Measurements from ENCODE around the gene DNAH17. TPM values are rescaled to one million over a fixed set of nuclear protein-coding genes. Genes with fewer than 3 reads are reported as not detected.

DNAH17 gene
- total RNA-seq, 2 experiments from 2014 or later, result 0.41 to 0.45 TPM

DNA sequence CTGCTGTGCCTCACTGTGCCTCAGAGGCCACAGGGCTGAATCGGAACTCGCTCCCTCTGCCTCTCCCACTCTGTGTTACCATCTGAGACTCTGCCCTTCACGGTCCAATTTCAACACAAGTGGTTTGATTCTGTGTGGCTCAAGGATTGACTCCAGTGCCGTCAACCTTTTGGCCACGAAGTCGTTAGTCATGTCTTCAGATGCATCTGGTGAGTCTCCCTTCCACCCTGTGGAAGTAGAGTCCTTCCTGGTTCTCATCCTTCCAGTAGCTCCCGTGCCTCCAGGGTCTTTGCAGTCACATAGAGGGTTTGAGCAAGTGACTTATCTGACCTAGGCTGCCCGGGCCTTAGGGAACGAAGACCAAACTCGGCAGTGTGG, 147.6 kb downstream of the DNAH17 start:
- POLR2A ChIA-PET, result no interaction called here
- Mint-ChIP-seq H3K4me1 (ENCODE audit: low read depth) (no peaks in the 10 kb centered on the region), H3K36me3 (ENCODE audit: low read depth) (peaks cover 8% of the 10 kb centered on the region), H3K27ac (no peak overlapping the region), H3K9me3 (no peaks in the 10 kb centered on the region), H3K4me3 (no peak overlapping the region), H3K27me3 (no peaks in the 10 kb centered on the region)
- TF ChIP-seq, protein P1, sequence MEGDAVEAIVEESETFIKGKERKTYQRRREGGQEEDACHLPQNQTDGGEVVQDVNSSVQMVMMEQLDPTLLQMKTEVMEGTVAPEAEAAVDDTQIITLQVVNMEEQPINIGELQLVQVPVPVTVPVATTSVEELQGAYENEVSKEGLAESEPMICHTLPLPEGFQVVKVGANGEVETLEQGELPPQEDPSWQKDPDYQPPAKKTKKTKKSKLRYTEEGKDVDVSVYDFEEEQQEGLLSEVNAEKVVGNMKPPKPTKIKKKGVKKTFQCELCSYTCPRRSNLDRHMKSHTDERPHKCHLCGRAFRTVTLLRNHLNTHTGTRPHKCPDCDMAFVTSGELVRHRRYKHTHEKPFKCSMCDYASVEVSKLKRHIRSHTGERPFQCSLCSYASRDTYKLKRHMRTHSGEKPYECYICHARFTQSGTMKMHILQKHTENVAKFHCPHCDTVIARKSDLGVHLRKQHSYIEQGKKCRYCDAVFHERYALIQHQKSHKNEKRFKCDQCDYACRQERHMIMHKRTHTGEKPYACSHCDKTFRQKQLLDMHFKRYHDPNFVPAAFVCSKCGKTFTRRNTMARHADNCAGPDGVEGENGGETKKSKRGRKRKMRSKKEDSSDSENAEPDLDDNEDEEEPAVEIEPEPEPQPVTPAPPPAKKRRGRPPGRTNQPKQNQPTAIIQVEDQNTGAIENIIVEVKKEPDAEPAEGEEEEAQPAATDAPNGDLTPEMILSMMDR (IDR thresholded peaks at IDR 0.05), result no peak
- no peak for ATAC-seq
- intact Hi-C loops (cut with micrococcal nuclease), result no loop called here
- DNase-seq, result no peak
- CTCF ChIA-PET, result no interaction called here

DNA sequence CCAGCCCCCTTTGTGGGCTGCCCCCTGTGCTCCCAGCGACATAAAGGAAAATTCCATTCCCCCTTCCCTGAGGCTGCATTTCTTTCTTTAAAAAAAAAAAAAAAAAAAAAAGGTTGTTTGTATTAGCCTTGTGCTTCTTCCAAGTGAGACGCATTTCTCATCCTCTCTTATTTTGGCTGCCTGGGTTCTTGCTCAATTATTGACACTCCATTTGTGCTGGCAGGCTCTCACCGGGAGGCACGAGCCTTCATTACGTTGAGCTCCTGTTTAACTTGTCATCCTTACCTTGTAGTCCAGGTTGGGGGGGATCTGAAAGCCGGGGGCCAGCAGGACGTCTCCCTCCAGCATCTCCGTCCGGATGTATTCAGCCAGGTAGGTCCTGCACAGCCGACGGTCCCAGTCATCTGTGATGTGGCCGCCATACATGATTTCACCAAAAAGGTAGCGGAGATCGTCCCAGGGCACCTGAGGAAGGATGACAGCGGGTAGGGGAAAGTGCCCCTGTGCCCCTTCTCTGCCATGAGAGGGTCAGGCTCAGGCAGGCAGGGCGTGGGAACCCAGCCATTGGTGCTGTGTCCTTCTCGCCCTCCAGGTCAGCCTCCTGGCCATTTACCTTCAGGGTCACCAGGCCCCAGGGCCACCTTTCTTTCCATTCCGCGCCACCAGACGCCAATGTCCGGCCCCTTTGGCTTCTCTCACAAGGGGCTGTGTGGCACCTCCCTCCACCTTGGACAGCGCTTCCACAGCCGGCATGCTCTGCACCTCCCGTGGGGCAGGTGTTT, 148.2 kb downstream of the DNAH17 start:
- Mint-ChIP-seq H3K9me3 (no peaks in the 10 kb centered on the region), H3K4me3 (no peak overlapping the region), H3K4me1 (ENCODE audit: low read depth) (no peaks in the 10 kb centered on the region), H3K27ac (no peak overlapping the region), H3K27me3 (no peaks in the 10 kb centered on the region), H3K36me3 (ENCODE audit: low read depth) (peaks cover 13% of the 10 kb centered on the region)
- ChIA-PET POLR2A (interaction anchor here (1.2 kb wide), 1 partner anchor 12 kb away, joined by 5 read pairs; no protein-coding TSS in a partner anchor), CTCF (interaction anchor here (1.0 kb wide), 1 partner anchor 17 kb away, joined by 6 read pairs; no protein-coding TSS in a partner anchor)
- TF ChIP-seq, protein P1 (IDR thresholded peaks at IDR 0.05), result no peak
- intact Hi-C loops (cut with micrococcal nuclease), result no loop called here
- DNase-seq (no peak), ATAC-seq (no peak)

DNA sequence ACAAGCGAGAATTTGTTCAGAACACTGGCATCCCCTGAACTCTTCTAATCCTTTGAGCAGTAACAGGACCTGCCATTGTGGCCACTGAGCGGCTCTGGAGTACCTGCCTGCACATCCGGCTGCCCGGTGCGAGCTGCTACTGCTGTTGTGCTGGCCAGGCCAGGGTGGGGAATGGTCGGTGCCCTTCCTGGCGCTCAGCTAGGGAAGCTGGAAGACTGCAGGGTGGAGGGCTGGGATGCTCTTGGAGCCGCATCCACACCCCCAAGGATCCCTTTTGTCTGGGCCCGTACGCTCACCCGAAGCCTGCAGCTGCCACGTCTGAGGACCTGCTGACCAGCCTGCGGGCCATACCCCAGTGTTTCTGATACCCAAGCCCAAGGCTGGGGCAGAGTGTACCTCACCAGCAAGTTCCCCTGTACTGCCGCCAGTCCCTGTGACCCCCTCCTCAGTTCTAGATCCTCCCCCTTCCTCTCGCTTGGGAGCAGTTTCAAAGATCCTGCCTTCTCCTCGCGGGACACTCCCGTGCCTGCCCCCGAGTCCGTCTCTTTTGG, 149.1 kb downstream of the DNAH17 start:
- TF ChIP-seq, protein P1 (IDR thresholded peaks at IDR 0.05), result no peak
- peaks cover under 1% of the 10 kb centered on the region for H3K4me1 Mint-ChIP-seq (ENCODE audit: low read depth)
- H3K4me3 Mint-ChIP-seq, result no peak overlapping the region
- H3K9me3 Mint-ChIP-seq, result no peaks in the 10 kb centered on the region
- ATAC-seq (no peak), DNase-seq (no peak)
- ChIA-PET POLR2A (interaction anchor here (1.2 kb wide), 1 partner anchor 11 kb away, joined by 5 read pairs; no protein-coding TSS in a partner anchor), CTCF (no interaction called here)
- H3K36me3 Mint-ChIP-seq (ENCODE audit: low read depth), result peaks cover 16% of the 10 kb centered on the region
- no peaks in the 10 kb centered on the region for H3K27me3 Mint-ChIP-seq
- intact Hi-C loops (cut with micrococcal nuclease), result no loop called here
- H3K27ac Mint-ChIP-seq, result no peak overlapping the region

DNA sequence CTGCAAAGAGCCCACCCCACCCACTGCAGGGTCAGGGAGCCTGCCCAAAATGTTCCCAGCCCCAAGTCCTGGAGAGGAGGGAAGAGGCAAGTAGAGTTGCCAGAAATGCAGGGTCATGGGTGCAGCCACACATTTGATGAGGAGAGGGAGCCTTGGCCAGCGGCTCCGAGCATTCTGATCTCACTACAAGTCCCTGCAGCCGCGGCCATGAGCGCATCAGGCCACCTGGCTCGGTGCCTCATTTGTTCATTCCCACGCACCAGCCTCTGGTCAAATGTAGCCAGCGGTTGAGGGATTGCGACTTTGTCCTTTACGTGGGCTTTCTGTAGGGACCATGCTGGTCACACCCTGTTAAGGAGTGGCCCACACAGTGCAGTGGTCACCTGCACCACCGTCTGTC, 150.1 kb downstream of the DNAH17 start:
- ChIA-PET CTCF (no interaction called here), POLR2A (no interaction called here)
- Mint-ChIP-seq H3K27me3 (no peaks in the 10 kb centered on the region), H3K36me3 (ENCODE audit: low read depth) (peaks cover 19% of the 10 kb centered on the region), H3K9me3 (no peaks in the 10 kb centered on the region), H3K4me1 (ENCODE audit: low read depth) (peaks cover 2% of the 10 kb centered on the region), H3K27ac (no peak overlapping the region), H3K4me3 (no peak overlapping the region)
- TF ChIP-seq, protein P1 (IDR thresholded peaks at IDR 0.05), result no peak
- intact Hi-C loops (cut with micrococcal nuclease), result no loop called here
- DNase-seq (no peak), ATAC-seq (no peak)

DNA sequence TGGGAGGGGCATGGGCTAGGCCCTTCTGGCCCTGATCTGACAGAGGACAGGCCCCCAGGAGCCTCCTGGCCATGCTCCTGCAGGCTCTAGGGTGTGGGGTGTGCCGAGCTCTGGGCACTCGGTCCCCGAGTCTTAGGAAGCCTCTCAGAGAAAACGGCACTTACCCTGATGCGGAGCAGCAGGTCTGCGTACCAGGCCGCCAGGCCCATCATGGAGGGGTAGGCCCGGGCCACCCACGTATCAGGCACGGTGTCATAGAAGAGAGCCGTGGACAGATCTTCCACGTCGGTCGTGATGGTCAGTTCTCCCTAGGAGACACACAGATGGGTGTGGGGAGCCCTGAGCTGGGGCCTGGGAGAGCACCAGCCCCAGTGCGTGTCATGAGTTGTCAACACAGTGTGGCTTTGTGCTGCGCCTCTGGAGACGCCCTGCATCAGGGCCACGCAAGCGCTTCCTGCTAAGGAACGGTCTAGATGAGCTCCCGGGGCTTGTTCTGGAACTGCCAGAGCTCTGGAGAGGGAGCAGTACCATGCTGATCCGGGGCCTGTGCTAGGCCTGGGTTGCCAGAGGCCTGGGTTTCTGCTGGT, 150.8 kb downstream of the DNAH17 start:
- ChIA-PET CTCF (no interaction called here), POLR2A (interaction anchor here (1.5 kb wide), 1 partner anchor 169 kb away, joined by 4 read pairs; no protein-coding TSS in a partner anchor)
- Mint-ChIP-seq H3K36me3 (ENCODE audit: low read depth) (peaks cover 23% of the 10 kb centered on the region), H3K4me3 (no peak overlapping the region), H3K27me3 (no peaks in the 10 kb centered on the region), H3K27ac (no peak overlapping the region), H3K9me3 (no peaks in the 10 kb centered on the region), H3K4me1 (ENCODE audit: low read depth) (peaks cover 10% of the 10 kb centered on the region)
- DNase-seq (no peak), ATAC-seq (no peak)
- TF ChIP-seq, protein P1 (IDR thresholded peaks at IDR 0.05), result no peak
- intact Hi-C loops (cut with micrococcal nuclease), result no loop called here
